ENCODE measurements around the gene RASGEF1C. TPM values are rescaled to one million over a fixed set of nuclear protein-coding genes. Genes with fewer than 3 reads are reported as not detected.

RASGEF1C gene
- polyA plus RNA-seq, 1 donor from 2014 or later: not detected

- Mint-ChIP-seq H3K4me3 (peak overlapping the region; percentile 61 to 97 (median 76)), H3K9me3 (no peaks in the 10 kb centered on the region), H3K4me1 (peaks cover 19 to 26% (median 23%) of the 10 kb centered on the region in 3 donors), H3K36me3 (peaks cover 3% of the 10 kb centered on the region), H3K27ac (peak overlapping the region; percentile 23 to 80 (median 58)), H3K27me3 (no peaks in the 10 kb centered on the region)
These were observed 139.3 kb downstream of the RASGEF1C start for GRCh38 chr5:180069589-180070247.

DNA sequence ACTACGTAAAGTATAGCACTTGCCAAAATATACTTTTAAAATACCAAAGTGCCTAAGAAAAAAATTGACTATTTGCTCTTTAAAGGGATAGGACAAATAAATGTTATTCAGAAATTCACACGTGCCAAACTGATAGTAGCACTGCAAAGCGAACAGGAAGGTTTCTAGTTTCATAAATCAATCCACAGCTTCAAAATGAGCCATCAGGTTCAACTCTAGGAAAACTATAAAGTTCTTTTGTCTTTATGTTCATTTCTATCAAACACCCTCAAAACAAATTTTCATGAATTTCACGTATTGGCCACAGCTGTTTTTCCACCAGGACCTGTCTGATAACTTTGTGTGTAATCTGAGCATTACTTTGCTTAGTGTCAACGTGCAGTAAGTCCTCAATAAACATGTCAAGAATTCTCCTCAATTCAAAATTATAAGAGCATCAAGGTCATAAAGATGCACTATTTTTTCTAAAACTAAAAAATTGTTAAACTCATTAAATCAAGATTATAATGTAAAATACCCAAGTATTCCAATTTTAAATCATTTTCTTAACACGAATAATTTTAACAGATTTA, 140.4 kb downstream of the RASGEF1C start:
- Mint-ChIP-seq H3K4me1 (peaks cover 19 to 25% (median 19%) of the 10 kb centered on the region in 3 donors), H3K27ac (no peak overlapping the region), H3K27me3 (no peaks in the 10 kb centered on the region), H3K9me3 (no peaks in the 10 kb centered on the region), H3K36me3 (peaks cover 5% of the 10 kb centered on the region), H3K4me3 (peak overlapping the region in 1 of 4 donors; percentile 55)

DNA sequence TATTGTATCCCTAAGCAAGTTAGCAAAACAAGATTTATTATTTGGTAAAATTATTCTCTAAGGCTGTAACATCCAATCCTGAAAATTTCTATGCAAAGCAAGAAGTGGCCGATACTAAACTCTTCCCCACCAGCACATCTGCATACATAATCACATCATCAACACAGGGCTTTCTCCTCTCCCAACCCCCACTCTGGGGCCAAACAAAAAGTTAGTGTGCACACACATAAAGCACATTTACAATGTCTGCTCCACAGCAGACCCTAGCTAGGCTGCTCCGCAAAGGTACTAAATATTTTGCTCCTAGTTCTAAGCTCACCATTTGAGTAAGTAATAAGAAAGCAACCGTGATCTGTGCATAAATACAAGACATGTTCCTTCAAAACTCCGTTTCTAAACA, 141.0 kb downstream of the RASGEF1C start:
- Mint-ChIP-seq H3K27me3 (no peaks in the 10 kb centered on the region), H3K4me3 (peak overlapping the region in 1 of 4 donors; percentile 55), H3K9me3 (no peaks in the 10 kb centered on the region), H3K27ac (no peak overlapping the region), H3K36me3 (peaks cover 5% of the 10 kb centered on the region), H3K4me1 (peaks cover 19 to 25% (median 19%) of the 10 kb centered on the region in 3 donors)

GRCh38 chr5:180060192-180060591, 148.8 kb downstream of the RASGEF1C start:
- Mint-ChIP-seq H3K4me3 (no peak overlapping the region), H3K27ac (no peak overlapping the region), H3K27me3 (no peaks in the 10 kb centered on the region), H3K4me1 (peaks cover 0 to 7% (median 4%) of the 10 kb centered on the region in 3 donors), H3K36me3 (peaks cover 7% of the 10 kb centered on the region), H3K9me3 (no peaks in the 10 kb centered on the region)

GRCh38 chr5:180059326-180059725, 149.7 kb downstream of the RASGEF1C start:
- H3K4me1 Mint-ChIP-seq: peaks cover 0 to 7% (median 4%) of the 10 kb centered on the region in 3 donors
- H3K36me3 Mint-ChIP-seq: peaks cover 7% of the 10 kb centered on the region
- H3K27ac Mint-ChIP-seq: no peak overlapping the region
- H3K9me3 Mint-ChIP-seq: no peaks in the 10 kb centered on the region
- no peaks in the 10 kb centered on the region for H3K27me3 Mint-ChIP-seq
- H3K4me3 Mint-ChIP-seq: peak overlapping the region in 1 of 4 donors; percentile 14

DNA sequence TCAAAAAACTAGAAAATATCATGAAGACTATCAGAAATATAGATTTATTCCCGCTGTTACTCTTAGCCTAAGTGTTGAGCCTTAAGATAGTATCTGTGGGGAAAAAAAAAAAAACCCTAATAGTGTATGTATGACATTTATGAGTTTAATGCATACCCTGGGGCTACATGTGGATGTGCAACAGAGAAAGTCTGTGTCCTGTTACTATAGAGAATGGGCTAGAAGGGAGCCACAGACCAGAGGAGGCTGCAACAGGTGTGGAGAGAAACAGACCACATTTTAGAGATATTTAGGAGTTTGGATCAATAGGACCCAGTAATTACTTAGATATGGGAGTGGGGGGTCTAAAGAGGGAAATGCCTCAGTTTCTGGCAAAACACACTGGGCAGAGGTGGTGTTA, 152.9 kb downstream of the RASGEF1C start:
- Mint-ChIP-seq H3K4me3 (no peak overlapping the region), H3K9me3 (peaks cover 0 to 1% (median 0%) of the 10 kb centered on the region in 3 donors), H3K4me1 (peaks cover 0 to 9% (median 9%) of the 10 kb centered on the region in 3 donors), H3K27me3 (no peaks in the 10 kb centered on the region), H3K27ac (no peak overlapping the region), H3K36me3 (peaks cover 5% of the 10 kb centered on the region)

DNA sequence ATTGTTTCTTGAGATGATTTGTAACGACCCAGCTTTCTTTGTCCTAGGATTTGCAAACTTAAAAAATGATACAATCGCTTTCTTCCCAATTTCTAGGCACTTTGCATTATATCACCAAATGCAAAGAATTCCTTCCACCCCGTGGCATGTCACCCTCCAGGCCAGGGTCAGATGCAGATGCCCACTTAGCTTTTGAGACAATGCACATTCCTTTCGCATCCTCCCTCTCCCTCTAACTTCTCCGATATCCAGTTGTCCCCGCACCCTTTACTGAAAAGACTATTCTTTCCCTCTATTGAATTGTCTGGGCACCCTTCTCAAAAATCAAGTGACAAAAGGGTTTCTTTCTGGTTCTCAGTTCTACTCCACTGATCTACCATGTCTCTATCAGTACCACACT, 154.8 kb downstream of the RASGEF1C start:
- Mint-ChIP-seq H3K27ac (peak overlapping the region in 1 of 3 donors; percentile 9), H3K36me3 (peaks cover 5% of the 10 kb centered on the region), H3K4me1 (peaks cover 0 to 15% (median 9%) of the 10 kb centered on the region in 3 donors), H3K27me3 (peaks cover 3% of the 10 kb centered on the region), H3K9me3 (peaks cover 0 to 1% (median 0%) of the 10 kb centered on the region in 3 donors), H3K4me3 (no peak overlapping the region)

GRCh38 chr5:180053061-180053602, 155.9 kb downstream of the RASGEF1C start:
- Mint-ChIP-seq H3K4me3 (peak overlapping the region in 1 of 4 donors; percentile 2), H3K27me3 (peaks cover 3% of the 10 kb centered on the region)

DNA sequence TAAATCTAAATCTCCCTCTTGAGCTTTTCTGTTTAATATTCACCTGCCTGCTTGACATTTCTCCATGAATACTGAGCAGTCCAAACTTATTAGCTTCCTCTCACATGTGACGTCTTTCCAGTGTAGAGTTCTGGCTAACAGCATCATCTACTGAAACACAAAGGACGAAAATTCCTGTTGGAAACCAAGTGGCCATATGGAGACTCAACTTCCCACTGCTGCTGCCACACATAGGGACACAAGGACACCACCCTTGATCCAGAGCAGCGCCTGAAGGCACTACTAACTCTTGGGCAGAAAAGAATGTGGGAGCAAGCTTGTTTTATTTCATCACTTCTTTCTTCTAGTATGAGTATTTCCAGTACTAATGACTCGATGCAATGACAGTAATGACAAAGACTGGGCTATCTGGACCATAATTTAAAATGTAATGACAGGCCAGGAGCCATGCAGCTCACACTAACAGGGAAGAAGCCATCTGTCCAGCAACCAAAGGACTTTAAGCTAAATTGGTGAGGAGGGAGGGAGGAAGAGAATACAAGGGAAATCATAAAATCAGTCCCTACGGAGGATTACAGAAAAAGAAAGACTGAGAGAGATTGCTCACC, 156.7 kb downstream of the RASGEF1C start:
- Mint-ChIP-seq H3K4me1 (peaks cover 3 to 13% (median 9%) of the 10 kb centered on the region in 3 donors), H3K27me3 (peaks cover 3% of the 10 kb centered on the region), H3K4me3 (no peak overlapping the region), H3K27ac (no peak overlapping the region), H3K9me3 (peaks cover 0 to 1% (median 0%) of the 10 kb centered on the region in 3 donors), H3K36me3 (peaks cover 3% of the 10 kb centered on the region)

More at GRCh38 chr5:180053061-180053602, 155.9 kb downstream of the RASGEF1C start:
- peaks cover 0 to 13% (median 9%) of the 10 kb centered on the region in 3 donors for H3K4me1 Mint-ChIP-seq
- H3K36me3 Mint-ChIP-seq: peaks cover 3% of the 10 kb centered on the region
- H3K27ac Mint-ChIP-seq: no peak overlapping the region
- H3K9me3 Mint-ChIP-seq: peaks cover 0 to 1% (median 0%) of the 10 kb centered on the region in 3 donors

Other genes starting within 250 kb of the RASGEF1C start
- 18.2 TPM for gene RNF130, start 137.5 kb downstream of the RASGEF1C start, polyA plus RNA-seq
- 19.4 TPM for gene MAPK9, start 82.9 kb upstream of the RASGEF1C start, polyA plus RNA-seq
- 0.19 TPM for gene GFPT2, start 144.1 kb upstream of the RASGEF1C start, polyA plus RNA-seq

All from IgD-negative memory B cell (primary cell).